AG09309 (cell line): ENCODE measurements around the gene TTC21B.
"Not testable (repeated sequence)": the region's sequence is repeated elsewhere in the genome, so short reads cannot be mapped to it uniquely, and the experiment has no call there.

Source experiments
- DNase-seq: peaks from one replicate; pipeline ENCODE4 v3.0.0-alpha.2; 2010; ENCODE audit warnings: low read depth
- H3K4me3 ChIP-seq: 2 replicates; pipeline ENCODE4 v1.5.1; 2011; ENCODE audit warnings: mild to moderate bottlenecking, low read depth, low read length, moderate library complexity; ENCODE audit not compliant: control insufficient read depth
- CTCF ChIP-seq: IDR thresholded peaks from 2 replicates; pipeline ENCODE4 v1.5.1; 2011; ENCODE audit warnings: mild to moderate bottlenecking, low read depth, low read length, inconsistent platforms; ENCODE audit not compliant: insufficient read depth, control insufficient read depth; ENCODE audit errors: missing control alignments

The TTC21B gene

GRCh38 chr2:165872101-165872791 is 81.3 kb downstream of the TTC21B start:
- no peak for TF ChIP-seq CTCF
- H3K4me3 ChIP-seq = no peak overlapping the region
- no peak for DNase-seq

GRCh38 chr2:165871025-165871424 is 82.6 kb downstream of the TTC21B start:
- DNase-seq = no peak
- H3K4me3 ChIP-seq = no peak overlapping the region
- TF ChIP-seq CTCF = no peak

GRCh38 chr2:165870346-165870745 is 83.2 kb downstream of the TTC21B start:
- DNase-seq = no peak
- no peak overlapping the region for H3K4me3 ChIP-seq
- no peak for TF ChIP-seq CTCF

- DNase-seq = no peak
- TF ChIP-seq CTCF = no peak
- H3K4me3 ChIP-seq = no peak overlapping the region
Measured at GRCh38 chr2:165868211-165868610, 85.4 kb downstream of the TTC21B start.

GRCh38 chr2:165864296-165864695 is 89.3 kb downstream of the TTC21B start:
- no peak for DNase-seq
- no peak overlapping the region for H3K4me3 ChIP-seq
- TF ChIP-seq CTCF = no peak

GRCh38 chr2:165863810-165864261 is 89.7 kb downstream of the TTC21B start:
- DNase-seq = no peak
- TF ChIP-seq CTCF = no peak
- H3K4me3 ChIP-seq = no peak overlapping the region

- not testable (repeated sequence) for H3K4me3 ChIP-seq, DNase-seq
Measured at GRCh38 chr2:165861083-165861482, 92.5 kb downstream of the TTC21B start.

GRCh38 chr2:165859723-165860122 is 93.9 kb downstream of the TTC21B start:
- not testable (repeated sequence) for H3K4me3 ChIP-seq, DNase-seq
